T-cell (primary cell): ENCODE measurements around the gene MECP2. TPM values are rescaled to one million over a fixed set of nuclear protein-coding genes. Genes with fewer than 3 reads are reported as not detected.

Experiments used
- ATAC-seq, 4 experiments: fragments of 200-7000 bp in 3 of 4; fragments of 150-1000 bp in 1 of 4; cut with Tn5 transposase; replicated peaks in 1 of 4; 1 replicate in 3 of 4; 2 replicates in 1 of 4; pipeline ENCODE4 v1.10.0; 2021; ENCODE audit warnings: moderate library complexity in 3 of 4, mild to moderate bottlenecking in 2 of 4, moderate number of reproducible peaks in 1 of 4
- CTCF ChIA-PET, 2 donors: fragments of 300-600 bp; sonication (Branson Sonifier 250); formaldehyde crosslinking; loops; one replicate each; lab custom pipeline; 2022; ENCODE audit warnings: antibody characterized with exemption in 2 of 2; lab: Charles Lee
- POLR2A ChIA-PET, 2 donors: fragments of 300-600 bp; sonication (Branson Sonifier 250); formaldehyde crosslinking; loops; one replicate each; lab custom pipeline; 2022; ENCODE audit warnings: antibody characterized with exemption in 2 of 2; lab: Charles Lee
- DNase-seq, 35 experiments: peaks; one replicate each; pipeline versions ENCODE4 v3.0.0 to v3.0.0-alpha.2; 2013 to 2023
- H3K27ac ChIP-seq: one replicate; pipeline ENCODE4 v1.5.1; 2013; ENCODE audit warnings: low read length
- H3K27me3 ChIP-seq, 2 experiments: replicated peaks in 1 of 2; 1 replicate in 1 of 2; 2 replicates in 1 of 2; pipeline versions ENCODE4 v1.6.1 to v1.7.0; 2013; ENCODE audit warnings: low read length in 1 of 2, mixed read lengths in 1 of 2; ENCODE audit not compliant: control insufficient read depth in 2 of 2, insufficient read depth in 2 of 2; ENCODE audit errors: extremely low read depth in 1 of 2
- H3K36me3 ChIP-seq, 2 donors: 1 replicate in 1 of 2; 2 replicates in 1 of 2; pipeline versions ENCODE4 v1.6.1 to v1.7.0; 2013; ENCODE audit warnings: low read length in 1 of 2; ENCODE audit not compliant: control insufficient read depth in 2 of 2, insufficient read depth in 1 of 2; ENCODE audit errors: extremely low read depth in 1 of 2
- H3K4me1 ChIP-seq, 2 experiments: 1 replicate in 1 of 2; 2 replicates in 1 of 2; pipeline versions ENCODE4 v1.6.1 to v1.7.0; 2013; ENCODE audit warnings: low read length in 2 of 2, mixed read lengths in 1 of 2; ENCODE audit not compliant: insufficient read depth in 2 of 2, control insufficient read depth in 1 of 2; ENCODE audit errors: extremely low read depth in 1 of 2
- H3K4me3 ChIP-seq, 2 donors: 1 replicate in 1 of 2; 2 replicates in 1 of 2; pipeline versions ENCODE4 v1.5.1 to v1.7.0; 2013; ENCODE audit warnings: mild to moderate bottlenecking in 2 of 2, low read length in 1 of 2, moderate library complexity in 1 of 2; ENCODE audit not compliant: control insufficient read depth in 1 of 2; ENCODE audit errors: extremely low read depth in 1 of 2
- H3K9me3 ChIP-seq: 2 replicates; pipeline ENCODE4 v1.7.0; 2013
- H3K27ac Mint-ChIP-seq, 2 donors: one replicate each; pipeline ENCODE4 v1.8.0; 2020 to 2021; ENCODE audit warnings: mild to moderate bottlenecking in 2 of 2, mixed read lengths in 2 of 2
- H3K27me3 Mint-ChIP-seq, 2 donors: one replicate each; pipeline ENCODE4 v1.8.0; 2021 to 2022; ENCODE audit warnings: mixed read lengths in 2 of 2
- H3K36me3 Mint-ChIP-seq: one replicate; pipeline ENCODE4 v1.8.0; 2021; ENCODE audit warnings: mixed read lengths
- H3K4me1 Mint-ChIP-seq, 3 donors: one replicate each; pipeline ENCODE4 v1.8.0; 2020 to 2022; ENCODE audit warnings: mixed read lengths in 3 of 3, mild to moderate bottlenecking in 1 of 3
- H3K4me3 Mint-ChIP-seq, 3 donors: one replicate each; pipeline ENCODE4 v1.8.0; 2020 to 2022; ENCODE audit warnings: mild to moderate bottlenecking in 3 of 3, mixed read lengths in 3 of 3, moderate library complexity in 3 of 3
- H3K9me3 Mint-ChIP-seq, 3 donors: one replicate each; pipeline ENCODE4 v1.8.0; 2020 to 2022; ENCODE audit warnings: mixed read lengths in 3 of 3
- WGBS: methylation state at CpG from one replicate; pipeline ENCODE4 v1.1.5; 2013; ENCODE audit warnings: missing lambda C conversion rate; ENCODE audit not compliant: insufficient coverage; 5-methylcytosine and 5-hydroxymethylcytosine counted together
- total RNA-seq, 35 experiments: library from RNA in 6 of 35; stranded (reverse) in 6 of 35; fragments of 120-200 nt in 1 of 35; gene quantifications; one replicate each; pipeline versions ENCODE4 v1.2.1 to v1.2.4 and lab custom pipeline; 2013 to 2026

The MECP2 gene
- total RNA-seq, 5 donors from 2014 or later (not counting 1 experiment from before 2014, with no cell fraction given): 84.9 to 129 (median 100) TPM

DNA sequence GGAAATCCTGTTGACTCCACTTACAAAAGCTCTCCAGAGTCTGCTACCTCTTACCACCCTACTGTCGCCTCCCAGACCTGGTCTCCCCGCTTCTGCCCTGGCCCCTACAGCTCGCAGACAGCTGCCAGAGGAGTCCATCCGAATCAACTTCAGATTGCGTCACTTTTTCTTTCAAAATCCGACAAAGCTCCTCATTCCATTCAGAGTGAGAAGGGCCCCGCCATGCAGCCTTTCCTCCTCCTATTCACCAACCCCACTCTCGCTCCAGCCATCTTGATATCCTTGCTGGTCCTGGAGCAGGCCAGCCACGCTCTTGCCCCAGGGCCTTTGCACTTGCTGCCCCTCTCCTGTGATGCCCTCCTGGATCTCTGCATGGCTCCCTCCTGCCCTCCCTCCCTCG, 41.3 kb upstream of the MECP2 start:
- ChIA-PET POLR2A (no interaction called here), CTCF (no interaction called here)
- no peak overlapping the region for H3K4me3 Mint-ChIP-seq
- Histone ChIP-seq H3K27me3 (no peaks in the 10 kb centered on the region), H3K36me3 (no peaks in the 10 kb centered on the region), H3K4me1 (peaks cover 4 to 31% of the 10 kb centered on the region in 2 experiments), H3K9me3 (no peaks in the 10 kb centered on the region), H3K27ac (no peak overlapping the region), H3K4me3 (no peak overlapping the region)
- 92% methylated on average over 8 of the region's 10 CpGs for WGBS
- peaks cover 0 to 8% of the 10 kb centered on the region in 2 donors for H3K27me3 Mint-ChIP-seq
- ATAC-seq (no peak), DNase-seq (no peak)
- peak overlapping the region in 1 of 2 donors; percentile 57 for H3K27ac Mint-ChIP-seq
- peaks cover 27 to 37% (median 31%) of the 10 kb centered on the region in 3 donors for H3K4me1 Mint-ChIP-seq
- H3K36me3 Mint-ChIP-seq: no peaks in the 10 kb centered on the region
- H3K9me3 Mint-ChIP-seq: no peaks in the 10 kb centered on the region

DNA sequence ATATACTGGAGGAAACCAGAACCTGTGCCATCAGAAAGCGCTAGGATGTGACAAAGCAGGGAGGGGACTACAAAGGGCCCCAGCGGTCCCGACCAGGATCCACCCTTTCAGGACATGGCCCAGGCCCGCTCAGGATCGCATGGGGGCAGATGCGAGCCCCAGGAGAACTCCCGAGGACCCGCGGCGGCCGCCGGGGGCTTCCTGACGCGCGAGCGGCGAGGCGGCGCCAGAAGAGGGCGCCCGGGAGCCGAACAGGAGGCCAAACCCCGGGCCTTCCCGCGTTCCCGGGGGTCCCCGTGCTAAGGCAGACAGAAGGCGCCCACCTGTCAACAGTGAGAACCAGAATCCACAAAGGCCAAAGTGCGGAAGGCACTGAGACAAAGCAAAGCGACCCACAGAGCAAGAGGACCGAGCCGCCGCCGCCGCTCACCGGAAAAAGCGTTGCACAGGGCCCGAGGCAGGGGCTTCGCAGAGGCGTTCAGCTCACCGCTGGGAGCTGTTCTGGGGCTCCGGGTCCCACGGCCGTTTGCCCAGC, 39.2 kb upstream of the MECP2 start:
- DNase-seq (peak; percentile 42 to 82 (median 64)), ATAC-seq (peak; percentile 71 to 83 (median 74))
- peaks cover 4 to 31% of the 10 kb centered on the region in 2 experiments for H3K4me1 ChIP-seq
- H3K27me3 Mint-ChIP-seq: peaks cover 0 to 8% of the 10 kb centered on the region in 2 donors
- peak overlapping the region; percentile 86 to 96 for H3K27ac Mint-ChIP-seq
- H3K27me3 ChIP-seq: no peaks in the 10 kb centered on the region
- peak overlapping the region; percentile 69 to 77 (median 75) for H3K4me3 Mint-ChIP-seq
- peaks cover 27 to 37% (median 31%) of the 10 kb centered on the region in 3 donors for H3K4me1 Mint-ChIP-seq
- POLR2A ChIA-PET: interaction anchor here in 1 of 2 donors (0.6 kb wide), 1 partner anchor 263 kb away, joined by 3 read pairs; no protein-coding TSS in a partner anchor
- peak overlapping the region in 1 of 2 donors; percentile 39 for H3K4me3 ChIP-seq
- H3K36me3 Mint-ChIP-seq: no peaks in the 10 kb centered on the region
- H3K36me3 ChIP-seq: no peaks in the 10 kb centered on the region
- H3K9me3 Mint-ChIP-seq: no peaks in the 10 kb centered on the region
- CTCF ChIA-PET: interaction anchor here in 1 of 2 donors (0.7 to 1.1 kb wide), 3 partner anchors 11 to 581 kb away, joined by 3 to 4 read pairs (median 3); no protein-coding TSS in a partner anchor
- H3K27ac ChIP-seq: peak overlapping the region; percentile 94
- 0% methylated on average over 25 of the region's 44 CpGs for WGBS
- no peaks in the 10 kb centered on the region for H3K9me3 ChIP-seq

DNA sequence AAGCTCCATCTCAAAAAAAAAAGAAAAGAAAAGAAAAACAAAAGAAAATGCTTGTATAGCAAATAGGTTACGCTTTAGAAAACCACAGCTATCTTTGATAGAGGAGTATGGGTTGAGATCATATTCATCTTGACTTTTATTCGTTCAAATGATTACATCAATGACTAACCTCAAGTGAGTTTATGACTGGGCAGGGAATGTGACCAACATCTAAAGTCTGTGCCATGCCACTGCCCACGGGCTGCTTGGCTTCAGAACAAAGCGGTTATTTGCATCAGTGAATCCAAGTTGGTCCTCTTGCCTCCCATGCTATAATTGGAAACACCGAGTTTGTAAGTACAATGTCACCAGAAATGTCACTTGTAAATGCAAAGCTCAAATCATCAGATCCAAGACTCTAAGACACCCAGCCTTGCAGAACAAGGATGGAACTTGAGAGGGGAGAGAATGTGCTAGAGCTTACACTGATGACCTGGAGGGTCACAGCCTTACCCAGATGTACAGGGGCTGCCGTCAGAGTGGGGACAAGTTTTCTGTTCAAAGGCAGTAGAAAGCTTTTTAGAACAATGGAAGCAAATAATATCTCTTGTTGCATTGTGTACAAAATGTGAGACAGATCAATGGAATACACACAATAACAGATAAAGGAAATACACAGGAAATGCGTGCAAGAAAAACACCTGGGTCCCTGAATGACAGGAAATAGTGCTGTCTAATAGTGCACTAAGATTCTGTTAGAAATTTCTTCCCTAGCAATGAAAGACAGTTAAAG, 38.1 kb upstream of the MECP2 start:
- DNase-seq: peak in 17 of 35 experiments; percentile 1 to 63 (median 14)
- no peaks in the 10 kb centered on the region for H3K36me3 ChIP-seq
- peak in 3 of 4 experiments; percentile 47 to 75 (median 61) for ATAC-seq
- no peaks in the 10 kb centered on the region for H3K27me3 ChIP-seq
- H3K4me3 ChIP-seq: no peak overlapping the region
- POLR2A ChIA-PET: interaction anchor here in 1 of 2 donors (0.6 to 1.2 kb wide), 4 partner anchors 39 to 174 kb away, joined by 3 to 7 read pairs (median 4); no protein-coding TSS in a partner anchor
- Mint-ChIP-seq H3K36me3 (no peaks in the 10 kb centered on the region), H3K27me3 (peaks cover 0 to 8% of the 10 kb centered on the region in 2 donors), H3K4me3 (peak overlapping the region; percentile 69 to 77 (median 75)), H3K9me3 (no peaks in the 10 kb centered on the region), H3K4me1 (peaks cover 27 to 37% (median 31%) of the 10 kb centered on the region in 3 donors), H3K27ac (peak overlapping the region; percentile 86 to 96)
- H3K27ac ChIP-seq: peak overlapping the region; percentile 94
- 60% methylated on average over 1 of the region's 7 CpGs for WGBS
- peaks cover 4 to 31% of the 10 kb centered on the region in 2 experiments for H3K4me1 ChIP-seq
- H3K9me3 ChIP-seq: no peaks in the 10 kb centered on the region
- CTCF ChIA-PET: interaction anchor here in 1 of 2 donors (1.0 to 1.1 kb wide), 2 partner anchors 43 to 116 kb away, joined by 3 read pairs; partner anchors contain the start of gene IRAK1

DNA sequence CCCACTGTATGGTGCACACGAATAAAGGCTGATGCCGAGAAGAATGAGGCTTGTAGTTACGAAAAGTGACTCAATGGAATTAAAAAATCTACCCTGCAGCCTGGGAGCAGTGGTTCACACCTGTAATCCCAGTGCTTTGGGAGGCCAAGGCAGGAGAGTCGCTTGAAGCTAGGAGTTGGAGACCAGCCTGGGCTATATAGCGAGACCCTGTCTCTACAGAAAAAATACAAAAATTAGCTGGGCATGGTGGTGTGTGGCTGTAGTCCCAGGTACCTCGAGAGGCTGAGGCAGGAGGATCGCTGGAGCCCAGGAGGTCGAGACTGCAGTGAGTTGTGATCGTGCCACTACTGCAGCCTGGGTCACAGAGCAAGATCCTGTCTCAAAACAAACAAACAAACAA, 34.8 kb upstream of the MECP2 start:
- Mint-ChIP-seq H3K4me1 (peaks cover 16 to 26% (median 24%) of the 10 kb centered on the region in 3 donors), H3K9me3 (no peaks in the 10 kb centered on the region), H3K27ac (no peak overlapping the region), H3K4me3 (no peak overlapping the region), H3K36me3 (no peaks in the 10 kb centered on the region), H3K27me3 (peaks cover 0 to 7% of the 10 kb centered on the region in 2 donors)
- no peak for DNase-seq
- no peaks in the 10 kb centered on the region for H3K36me3 ChIP-seq
- ATAC-seq: no peak
- H3K27me3 ChIP-seq: no peaks in the 10 kb centered on the region
- ChIA-PET POLR2A (no interaction called here), CTCF (no interaction called here)
- peaks cover 4 to 20% of the 10 kb centered on the region in 2 experiments for H3K4me1 ChIP-seq
- WGBS: no CpG with 5 or more reads among the region's 9 CpGs
- no peak overlapping the region for H3K4me3 ChIP-seq
- no peak overlapping the region for H3K27ac ChIP-seq
- no peaks in the 10 kb centered on the region for H3K9me3 ChIP-seq

DNA sequence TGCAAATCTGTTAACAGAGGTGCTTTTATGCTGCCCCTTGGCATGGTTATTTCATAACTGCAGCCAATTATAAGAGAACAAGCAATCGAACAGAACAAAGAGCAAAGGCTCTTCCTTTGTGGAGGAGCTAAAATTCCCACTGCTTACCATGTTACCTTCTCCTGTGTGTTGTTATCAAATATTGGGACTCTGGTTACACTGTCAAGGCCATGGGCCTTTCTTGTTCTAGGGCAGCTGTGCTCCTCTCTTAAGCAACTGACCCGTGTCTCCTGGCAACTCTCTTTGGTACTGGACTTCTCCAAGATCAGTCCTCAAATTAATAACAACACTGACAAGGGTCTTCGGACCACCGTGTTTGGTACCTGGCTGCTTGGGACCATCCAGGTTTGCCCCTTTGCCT, 34.4 kb upstream of the MECP2 start:
- H3K27me3 Mint-ChIP-seq: peaks cover 0 to 7% of the 10 kb centered on the region in 2 donors
- H3K27ac Mint-ChIP-seq: no peak overlapping the region
- Histone ChIP-seq H3K4me1 (peaks cover 4 to 16% of the 10 kb centered on the region in 2 experiments), H3K36me3 (no peaks in the 10 kb centered on the region), H3K27ac (no peak overlapping the region), H3K4me3 (no peak overlapping the region), H3K27me3 (no peaks in the 10 kb centered on the region), H3K9me3 (no peaks in the 10 kb centered on the region)
- POLR2A ChIA-PET: no interaction called here
- ATAC-seq: no peak
- H3K4me3 Mint-ChIP-seq: no peak overlapping the region
- no peaks in the 10 kb centered on the region for H3K9me3 Mint-ChIP-seq
- DNase-seq: no peak
- H3K4me1 Mint-ChIP-seq: peaks cover 16 to 23% (median 20%) of the 10 kb centered on the region in 3 donors
- no peaks in the 10 kb centered on the region for H3K36me3 Mint-ChIP-seq
- no CpG with 5 or more reads among the region's 4 CpGs for WGBS
- CTCF ChIA-PET: no interaction called here

DNA sequence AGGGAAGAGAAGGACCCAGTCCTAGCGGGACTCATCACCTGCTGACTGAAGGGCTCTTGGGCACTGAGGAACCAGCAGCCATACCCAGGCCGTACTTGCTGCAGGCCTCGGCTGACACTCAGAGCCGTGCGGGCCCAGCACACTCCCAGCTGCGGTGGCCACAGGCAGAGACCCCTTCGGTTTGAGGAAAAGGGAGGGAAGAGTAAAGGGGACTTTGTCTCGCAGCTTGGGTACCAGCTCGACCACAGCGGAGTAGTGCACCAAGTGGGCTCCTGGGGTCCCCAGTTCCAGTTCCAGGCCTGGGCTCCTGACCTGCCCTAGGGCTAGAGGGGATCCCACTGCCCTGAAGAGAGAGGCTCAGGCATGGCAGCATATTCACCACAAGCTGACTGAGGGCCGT, 28.6 kb upstream of the MECP2 start:
- H3K4me1 Mint-ChIP-seq: peaks cover 21 to 34% (median 24%) of the 10 kb centered on the region in 3 donors
- no peak overlapping the region for H3K4me3 Mint-ChIP-seq
- ATAC-seq (no peak), DNase-seq (no peak)
- Histone ChIP-seq H3K9me3 (no peaks in the 10 kb centered on the region), H3K27ac (no peak overlapping the region), H3K4me3 (no peak overlapping the region), H3K4me1 (peaks cover 16 to 37% of the 10 kb centered on the region in 2 experiments), H3K27me3 (no peaks in the 10 kb centered on the region), H3K36me3 (no peaks in the 10 kb centered on the region)
- H3K27me3 Mint-ChIP-seq: peaks cover 0 to 4% of the 10 kb centered on the region in 2 donors
- ChIA-PET CTCF (interaction anchor here in 1 of 2 donors (1.1 kb wide), 1 partner anchor 11 kb away, joined by 3 read pairs; no protein-coding TSS in a partner anchor), POLR2A (no interaction called here)
- WGBS: no CpG with 5 or more reads among the region's 11 CpGs
- H3K9me3 Mint-ChIP-seq: no peaks in the 10 kb centered on the region
- H3K27ac Mint-ChIP-seq: no peak overlapping the region
- no peaks in the 10 kb centered on the region for H3K36me3 Mint-ChIP-seq
